ENCODE measurements around the gene FARP1. TPM values are rescaled to one million over a fixed set of nuclear protein-coding genes. Genes with fewer than 3 reads are reported as not detected.

FARP1 gene
- total and polyA plus RNA-seq, 2 of the 8 experiments (the other 6 are each of a cell fraction or from before 2014, with no cell fraction given) = 24.7 to 104 TPM

DNA sequence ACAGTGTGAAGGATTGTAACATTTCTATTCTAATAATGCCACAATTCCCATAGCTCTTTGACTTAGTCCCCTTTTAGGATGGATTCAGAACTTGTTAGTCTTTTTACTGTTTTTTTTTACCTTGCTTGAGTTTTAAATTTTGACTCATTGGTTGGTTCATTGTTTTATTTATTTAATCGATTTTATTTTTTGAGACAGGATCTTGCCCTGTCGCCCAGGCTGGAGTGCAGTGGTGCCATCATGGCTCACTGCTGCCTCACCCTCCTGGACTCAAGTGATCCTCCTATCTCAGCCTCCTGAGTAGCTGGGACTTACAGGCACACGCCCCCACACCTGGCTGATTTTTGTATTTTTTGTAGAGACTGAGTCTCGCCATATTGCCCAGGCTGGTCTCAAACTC, 39.3 kb downstream of the FARP1 start:
- no peak overlapping the region for H2AK5ac ChIP-seq (ENCODE audit: low read depth, low read length)
- POLR2A ChIA-PET (ENCODE audit: partially characterized antibody) = interaction anchor here (1.6 kb wide), 1 partner anchor 18 kb away, joined by 4 read pairs; no protein-coding TSS in a partner anchor
- no peak overlapping the region for H4K5ac ChIP-seq (ENCODE audit: insufficient read length, low read depth, low read length)
- H3K4me2 ChIP-seq (ENCODE audit: insufficient read depth in 1 of 2, low read depth in 2 of 2, low read length in 2 of 2) = no peak overlapping the region
- H2BK120ac ChIP-seq (replicated peaks; ENCODE audit: low read depth, low read length) = no peak overlapping the region
- peaks cover 0 to 66% of the 10 kb centered on the region in 2 experiments; a peak in 2 of 4 replicates for H3K79me2 ChIP-seq (ENCODE audit: control insufficient read depth in 1 of 2, insufficient read depth in 2 of 2, low read length in 2 of 2)
- FAIRE-seq (no peak), DNase-seq (ENCODE audit: low read depth in 1 of 2, low spot score in 2 of 2) (no peak)
- H3K79me1 ChIP-seq (ENCODE audit: low read depth, low read length) = peaks cover 4% of the 10 kb centered on the region; the same call in 1 of the 2 replicates
- no peak overlapping the region for H3K18ac ChIP-seq (ENCODE audit: extremely low read depth, low read length)
- no peak overlapping the region for H3K9ac ChIP-seq (replicated peaks in 1 of 4; ENCODE audit: extremely low read depth in 1 of 4, low read depth in 3 of 4, low read length in 3 of 4)
- H2AFZ ChIP-seq (ENCODE audit: low read length) = no peak overlapping the region
- H3K4ac ChIP-seq (replicated peaks; ENCODE audit: insufficient read length, low read depth, low read length) = no peak overlapping the region
- H3K4me1 ChIP-seq (replicated peaks in 1 of 4; ENCODE audit: control insufficient read depth in 3 of 4, insufficient read depth in 4 of 4, low read length in 3 of 4) = peaks cover 0 to 4% (median 0%) of the 10 kb centered on the region in 4 experiments; a peak in 2 of 7 replicates
- 83% methylated on average over 4 of the region's 4 CpGs; no CpG with 5 or more reads in 1 of the 2 experiments for WGBS, 2 experiments (ENCODE audit: extremely low coverage in 1 of 2, insufficient coverage in 1 of 2, insufficient read length in 1 of 2, insufficient replicate concordance in 2 of 2, low coverage in 1 of 2, low lambda C conversion rate in 2 of 2, missing lambda C conversion rate in 1 of 2)
- H3K36me3 ChIP-seq (ENCODE audit: control insufficient read depth in 2 of 4, insufficient read depth in 4 of 4, low read length in 3 of 4) = peaks cover 0 to 2% (median 0%) of the 10 kb centered on the region in 4 experiments; a peak in 1 of 8 replicates
- no peaks in the 10 kb centered on the region for H3K23me2 ChIP-seq (ENCODE audit: low read depth, low read length)
- H4K8ac ChIP-seq (ENCODE audit: extremely low read depth, insufficient read depth, low read length) = no peak overlapping the region; the same call in 1 of the 2 replicates
- H3K9me3 ChIP-seq (ENCODE audit: insufficient read depth in 2 of 2, low read depth in 1 of 2, low read length in 1 of 2) = no peaks in the 10 kb centered on the region
- no peak overlapping the region for H3K23ac ChIP-seq (ENCODE audit: insufficient read length)
- H4K91ac ChIP-seq (replicated peaks; ENCODE audit: insufficient read length, low read length) = no peak overlapping the region
- H3K56ac ChIP-seq (replicated peaks; ENCODE audit: insufficient read length, low read depth, low read length) = no peak overlapping the region
- H2BK20ac ChIP-seq (ENCODE audit: low read length) = no peak overlapping the region
- no peak overlapping the region for H3K4me3 ChIP-seq (ENCODE audit: extremely low read depth in 1 of 4, insufficient read depth in 2 of 4, low read depth in 3 of 4, low read length in 4 of 4)
- H3K27ac ChIP-seq (ENCODE audit: low read depth, low read length) = no peak overlapping the region
- CTCF ChIA-PET (ENCODE audit: partially characterized antibody) = interaction anchor here (1.5 kb wide), 1 partner anchor 9 kb away, joined by 6 read pairs; no protein-coding TSS in a partner anchor
- no peaks in the 10 kb centered on the region for H3K27me3 ChIP-seq (replicated peaks in 1 of 4; ENCODE audit: control insufficient read depth in 3 of 4, extremely low read depth in 1 of 4, insufficient read depth in 3 of 4, low read length in 3 of 4)
- no peak overlapping the region for H2BK12ac ChIP-seq (ENCODE audit: low read depth, low read length)
- no peak overlapping the region for H2BK15ac ChIP-seq (ENCODE audit: low read length)
- H4K20me1 ChIP-seq (replicated peaks in 1 of 2; ENCODE audit: control insufficient read depth in 1 of 2, insufficient read depth in 2 of 2, low read length in 2 of 2) = peaks cover 0 to 3% of the 10 kb centered on the region in 2 experiments
- no peak overlapping the region for H3K14ac ChIP-seq (ENCODE audit: insufficient read length)
- H2BK5ac ChIP-seq (ENCODE audit: low read depth, low read length) = no peak overlapping the region
- TF ChIP-seq SP2 (IDR thresholded peaks at IDR 0.05; ENCODE audit: low read length) (no peak), ASH2L (IDR thresholded peaks at IDR 0.05; ENCODE audit: low read length) (no peak), CBX8 (IDR thresholded peaks at IDR 0.05; ENCODE audit: borderline replicate concordance, low read depth, low read length) (no peak), EP300 (IDR thresholded peaks at IDR 0.05; ENCODE audit: borderline replicate concordance in 1 of 2, low read depth in 2 of 2, low read length in 2 of 2) (no peak), RFX5 (IDR thresholded peaks at IDR 0.05; ENCODE audit: borderline replicate concordance, low read depth, low read length) (no peak), CHD2 (IDR thresholded peaks at IDR 0.05; ENCODE audit: low read length) (no peak), CEBPB (IDR thresholded peaks at IDR 0.05; ENCODE audit: low read depth, low read length) (no peak), SRF (IDR thresholded peaks at IDR 0.05; ENCODE audit: low read depth, low read length) (no peak)
- TF ChIP-seq, protein P1, sequence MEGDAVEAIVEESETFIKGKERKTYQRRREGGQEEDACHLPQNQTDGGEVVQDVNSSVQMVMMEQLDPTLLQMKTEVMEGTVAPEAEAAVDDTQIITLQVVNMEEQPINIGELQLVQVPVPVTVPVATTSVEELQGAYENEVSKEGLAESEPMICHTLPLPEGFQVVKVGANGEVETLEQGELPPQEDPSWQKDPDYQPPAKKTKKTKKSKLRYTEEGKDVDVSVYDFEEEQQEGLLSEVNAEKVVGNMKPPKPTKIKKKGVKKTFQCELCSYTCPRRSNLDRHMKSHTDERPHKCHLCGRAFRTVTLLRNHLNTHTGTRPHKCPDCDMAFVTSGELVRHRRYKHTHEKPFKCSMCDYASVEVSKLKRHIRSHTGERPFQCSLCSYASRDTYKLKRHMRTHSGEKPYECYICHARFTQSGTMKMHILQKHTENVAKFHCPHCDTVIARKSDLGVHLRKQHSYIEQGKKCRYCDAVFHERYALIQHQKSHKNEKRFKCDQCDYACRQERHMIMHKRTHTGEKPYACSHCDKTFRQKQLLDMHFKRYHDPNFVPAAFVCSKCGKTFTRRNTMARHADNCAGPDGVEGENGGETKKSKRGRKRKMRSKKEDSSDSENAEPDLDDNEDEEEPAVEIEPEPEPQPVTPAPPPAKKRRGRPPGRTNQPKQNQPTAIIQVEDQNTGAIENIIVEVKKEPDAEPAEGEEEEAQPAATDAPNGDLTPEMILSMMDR (IDR thresholded peaks at IDR 0.05; ENCODE audit: control extremely low read depth in 1 of 3, insufficient read depth in 1 of 3, low read depth in 1 of 3, low read length in 3 of 3) = no peak
- TF ChIP-seq, protein P2, sequence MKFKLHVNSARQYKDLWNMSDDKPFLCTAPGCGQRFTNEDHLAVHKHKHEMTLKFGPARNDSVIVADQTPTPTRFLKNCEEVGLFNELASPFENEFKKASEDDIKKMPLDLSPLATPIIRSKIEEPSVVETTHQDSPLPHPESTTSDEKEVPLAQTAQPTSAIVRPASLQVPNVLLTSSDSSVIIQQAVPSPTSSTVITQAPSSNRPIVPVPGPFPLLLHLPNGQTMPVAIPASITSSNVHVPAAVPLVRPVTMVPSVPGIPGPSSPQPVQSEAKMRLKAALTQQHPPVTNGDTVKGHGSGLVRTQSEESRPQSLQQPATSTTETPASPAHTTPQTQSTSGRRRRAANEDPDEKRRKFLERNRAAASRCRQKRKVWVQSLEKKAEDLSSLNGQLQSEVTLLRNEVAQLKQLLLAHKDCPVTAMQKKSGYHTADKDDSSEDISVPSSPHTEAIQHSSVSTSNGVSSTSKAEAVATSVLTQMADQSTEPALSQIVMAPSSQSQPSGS (IDR thresholded peaks at IDR 0.05; ENCODE audit: low read length) = no peak

All from H1 (cell line).